OCI-LY3 (cell line): ENCODE data around the gene TPSD1.
"Not testable (repeated sequence)": the region's sequence is repeated elsewhere in the genome, so short reads cannot be mapped to it uniquely, and the experiment has no call there.

Experiments
- H2AFZ ChIP-seq: fragments of 200-600, 300-600 bp; shearing (Covaris generic); 2 replicates; pipeline ENCODE4 v1.6.0; 2014; ENCODE audit warnings: antibody characterized with exemption, low read depth, low read length
- H3K27ac ChIP-seq: fragments of 200-600, 300-600 bp; sonication (generic); 2 replicates; pipeline ENCODE4 v1.5.1; 2014; ENCODE audit warnings: mild to moderate bottlenecking, low read length, moderate library complexity, mixed read lengths
- H3K27me3 ChIP-seq: fragments of 200-600, 300-600 bp; sonication (generic); 2 replicates; pipeline ENCODE4 v1.6.1; 2014; ENCODE audit warnings: low read depth, low read length, mixed read lengths
- H3K36me3 ChIP-seq: fragments of 200-600, 300-600 bp; sonication (generic); replicated peaks from 2 replicates; pipeline ENCODE3; 2014; ENCODE audit warnings: low read depth, low read length, mixed read lengths
- H3K4me1 ChIP-seq: fragments of 300-600, 200-600 bp; sonication (generic); 2 replicates; pipeline ENCODE4 v1.6.1; 2014; ENCODE audit warnings: low read length, mixed read lengths
- H3K4me2 ChIP-seq: fragments of 200-600, 300-600 bp; sonication (generic); 2 replicates; pipeline ENCODE4 v1.6.1; 2014; ENCODE audit warnings: low read length, mixed read lengths
- H3K4me3 ChIP-seq: fragments of 300-600, 200-600 bp; sonication (generic); 2 replicates; pipeline ENCODE4 v1.5.1; 2014; ENCODE audit warnings: antibody characterized with exemption, mild to moderate bottlenecking, low read length, moderate library complexity
- H3K79me2 ChIP-seq: fragments of 300-600, 200-600 bp; shearing (Covaris generic); 2 replicates; pipeline ENCODE4 v1.6.1; 2014; ENCODE audit warnings: mild to moderate bottlenecking, low read length, mixed read lengths
- H3K9ac ChIP-seq: fragments of 300-600, 200-600 bp; shearing (Covaris generic); 2 replicates; pipeline ENCODE4 v1.6.0; 2014; ENCODE audit warnings: mild to moderate bottlenecking, low read length, moderate library complexity
- H3K9me3 ChIP-seq: fragments of 200-600, 300-600 bp; shearing (Covaris generic); 2 replicates; pipeline ENCODE4 v1.6.1; 2014; ENCODE audit warnings: low read length, mixed read lengths; ENCODE audit not compliant: insufficient read depth
- H4K20me1 ChIP-seq: fragments of 200-600, 300-600 bp; sonication (generic); 2 replicates; pipeline ENCODE4 v1.6.1; 2016; ENCODE audit warnings: low read length, mixed read lengths; ENCODE audit not compliant: insufficient read depth
- EZH2phosphoT487 ChIP-seq: fragments of 200-600 bp; shearing (Covaris generic); IDR thresholded peaks from 2 replicates; pipeline ENCODE4 v1.6.1; 2018; ENCODE audit warnings: antibody characterized with exemption, mixed run types, low read depth
- TF ChIP-seq, protein P1 (sequence below): fragments of 200-600, 300-600 bp; sonication (generic); IDR thresholded peaks from 2 replicates; pipeline ENCODE4 v1.5.1; 2014; ENCODE audit warnings: antibody characterized with exemption, low read length, low read depth

Gene TPSD1

DNA sequence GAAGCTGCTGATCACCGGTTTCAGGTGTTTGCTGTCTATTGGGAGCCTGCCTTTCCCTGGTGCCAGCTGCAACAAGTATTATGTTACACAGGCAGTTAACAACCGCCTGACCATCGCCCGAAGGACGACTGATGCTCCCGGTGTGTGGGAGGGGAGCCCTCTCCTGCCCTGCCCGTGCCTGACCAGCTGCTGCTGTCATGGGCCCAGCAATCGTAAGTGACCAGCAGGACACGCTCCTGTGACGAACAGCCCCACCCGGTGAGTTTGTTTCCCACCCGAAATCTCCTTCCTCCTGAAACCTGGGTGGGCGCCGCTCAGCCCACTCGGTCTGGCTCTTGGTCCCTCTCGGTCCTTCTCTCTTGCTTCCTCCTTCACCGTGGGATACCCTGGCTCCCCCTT, 35.7 kb downstream of the TPSD1 start:
- H3K4me3 ChIP-seq = no peak overlapping the region
- H3K4me2 ChIP-seq = no peak overlapping the region
- H3K9ac ChIP-seq = no peak overlapping the region
- no peak overlapping the region for H2AFZ ChIP-seq
- no peak for TF ChIP-seq EZH2phosphoT487
- TF ChIP-seq, protein P1, sequence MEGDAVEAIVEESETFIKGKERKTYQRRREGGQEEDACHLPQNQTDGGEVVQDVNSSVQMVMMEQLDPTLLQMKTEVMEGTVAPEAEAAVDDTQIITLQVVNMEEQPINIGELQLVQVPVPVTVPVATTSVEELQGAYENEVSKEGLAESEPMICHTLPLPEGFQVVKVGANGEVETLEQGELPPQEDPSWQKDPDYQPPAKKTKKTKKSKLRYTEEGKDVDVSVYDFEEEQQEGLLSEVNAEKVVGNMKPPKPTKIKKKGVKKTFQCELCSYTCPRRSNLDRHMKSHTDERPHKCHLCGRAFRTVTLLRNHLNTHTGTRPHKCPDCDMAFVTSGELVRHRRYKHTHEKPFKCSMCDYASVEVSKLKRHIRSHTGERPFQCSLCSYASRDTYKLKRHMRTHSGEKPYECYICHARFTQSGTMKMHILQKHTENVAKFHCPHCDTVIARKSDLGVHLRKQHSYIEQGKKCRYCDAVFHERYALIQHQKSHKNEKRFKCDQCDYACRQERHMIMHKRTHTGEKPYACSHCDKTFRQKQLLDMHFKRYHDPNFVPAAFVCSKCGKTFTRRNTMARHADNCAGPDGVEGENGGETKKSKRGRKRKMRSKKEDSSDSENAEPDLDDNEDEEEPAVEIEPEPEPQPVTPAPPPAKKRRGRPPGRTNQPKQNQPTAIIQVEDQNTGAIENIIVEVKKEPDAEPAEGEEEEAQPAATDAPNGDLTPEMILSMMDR = no peak
- no peaks in the 10 kb centered on the region for H3K36me3 ChIP-seq
- peaks cover 8% of the 10 kb centered on the region for H3K4me1 ChIP-seq
- no peaks in the 10 kb centered on the region for H3K9me3 ChIP-seq
- peaks cover 6% of the 10 kb centered on the region; the same call in 1 of the 2 replicates for H3K27me3 ChIP-seq
- no peaks in the 10 kb centered on the region for H3K79me2 ChIP-seq
- no peaks in the 10 kb centered on the region for H4K20me1 ChIP-seq
- H3K27ac ChIP-seq = no peak overlapping the region

GRCh38 chr16:1292208-1292607, 36.3 kb downstream of the TPSD1 start:
- H3K9ac ChIP-seq, H2AFZ ChIP-seq, H3K4me3 ChIP-seq, H3K79me2 ChIP-seq, H3K4me2 ChIP-seq, H3K36me3 ChIP-seq, H3K9me3 ChIP-seq, H3K27ac ChIP-seq, H3K27me3 ChIP-seq, H4K20me1 ChIP-seq: not testable (repeated sequence)
- H3K4me1 ChIP-seq = peaks cover 14% of the 10 kb centered on the region

DNA sequence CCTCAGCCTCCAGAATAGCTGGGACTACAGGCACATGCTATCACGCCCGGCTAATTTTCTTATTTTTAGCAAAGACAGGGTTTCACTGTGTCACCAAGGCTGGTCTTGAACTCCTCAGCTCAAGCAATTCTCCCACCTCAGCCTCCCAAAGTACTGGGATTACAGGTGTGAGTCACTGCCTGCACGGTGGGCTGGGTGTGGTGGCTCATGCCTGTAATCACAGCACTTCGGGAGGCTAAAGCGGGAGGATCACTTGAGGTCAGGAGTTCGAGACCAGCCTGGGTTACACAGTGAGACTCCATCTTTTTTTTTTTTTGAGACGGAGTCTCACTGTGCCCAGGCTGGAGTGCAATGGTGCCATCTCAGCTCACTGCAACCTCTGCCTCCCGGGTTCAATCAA, 36.9 kb downstream of the TPSD1 start:
- H3K4me3 ChIP-seq, H3K9ac ChIP-seq, H3K27me3 ChIP-seq, H3K4me2 ChIP-seq, H3K27ac ChIP-seq, H3K79me2 ChIP-seq, H2AFZ ChIP-seq, H3K36me3 ChIP-seq, H3K9me3 ChIP-seq, H4K20me1 ChIP-seq: not testable (repeated sequence)
- H3K4me1 ChIP-seq = peaks cover 17% of the 10 kb centered on the region

DNA sequence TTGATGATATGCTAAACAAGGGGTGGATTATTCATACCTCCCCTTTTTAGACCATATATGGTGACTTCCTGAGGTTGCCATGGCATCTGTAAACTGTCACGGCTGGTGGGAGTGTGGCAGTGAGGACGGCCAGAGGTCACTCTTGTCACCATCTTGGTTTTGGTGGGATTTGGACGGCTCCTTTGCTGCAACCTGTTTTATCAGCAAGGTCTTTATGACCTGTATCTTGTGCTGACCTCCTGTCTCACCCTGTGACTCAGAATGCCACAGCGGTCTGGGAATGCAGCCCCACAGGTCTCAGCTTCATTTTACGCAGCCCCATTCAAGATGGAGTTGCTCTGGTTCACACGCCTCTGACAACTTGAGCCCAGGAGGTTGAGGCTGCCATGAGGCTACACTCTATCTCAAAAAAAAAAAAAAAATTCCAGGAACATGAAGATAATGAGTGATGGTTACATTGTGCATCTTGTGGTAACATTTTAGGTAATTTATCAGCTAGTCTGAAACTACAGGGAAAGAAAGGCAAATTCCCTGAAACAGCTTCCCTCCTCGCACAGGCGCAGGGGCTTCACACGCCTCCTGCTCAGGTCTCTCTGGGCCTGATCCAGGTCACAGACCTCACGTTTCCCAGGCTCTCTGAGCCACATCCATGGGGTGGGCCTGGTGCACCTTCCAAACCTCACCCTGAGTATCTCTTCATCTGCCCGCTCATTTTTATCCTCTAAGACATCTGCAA, 38.2 kb downstream of the TPSD1 start:
- Histone ChIP-seq H4K20me1 (no peaks in the 10 kb centered on the region), H3K4me1 (peaks cover 17% of the 10 kb centered on the region), H2AFZ (no peak overlapping the region), H3K4me3 (no peak overlapping the region), H3K36me3 (no peaks in the 10 kb centered on the region), H3K9ac (no peak overlapping the region), H3K79me2 (no peaks in the 10 kb centered on the region), H3K27ac (no peak overlapping the region), H3K4me2 (no peak overlapping the region), H3K9me3 (no peaks in the 10 kb centered on the region), H3K27me3 (0 out of 2 replicates have a peak, but pooled peaks cover 6% of the 10 kb centered on the region)
- TF ChIP-seq, protein P1 = no peak

DNA sequence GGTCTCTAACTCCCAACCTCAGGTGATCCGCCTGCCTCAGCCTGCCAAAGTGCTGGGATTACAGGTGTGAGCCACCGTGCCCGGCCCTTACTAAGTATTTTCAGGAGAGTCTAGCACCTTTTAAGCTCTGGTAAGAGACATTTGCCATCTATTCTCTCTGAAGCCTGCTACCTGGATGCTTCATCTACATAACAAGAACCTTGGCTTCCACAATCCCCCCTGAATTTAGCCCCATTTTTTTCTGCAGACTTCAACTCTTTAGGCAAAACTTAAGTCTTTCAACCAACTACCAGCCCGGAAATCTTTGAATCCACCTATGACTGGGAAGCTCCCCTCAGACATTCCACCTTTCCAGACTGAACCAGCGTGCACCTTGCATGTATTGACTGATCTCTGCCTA, 39.6 kb downstream of the TPSD1 start:
- Histone ChIP-seq H3K4me2 (no peak overlapping the region), H3K27me3 (peaks cover 6% of the 10 kb centered on the region), H3K9me3 (no peaks in the 10 kb centered on the region), H3K36me3 (no peaks in the 10 kb centered on the region), H3K9ac (no peak overlapping the region), H3K27ac (no peak overlapping the region), H3K4me1 (peaks cover 17% of the 10 kb centered on the region), H2AFZ (no peak overlapping the region), H4K20me1 (no peaks in the 10 kb centered on the region), H3K79me2 (no peaks in the 10 kb centered on the region), H3K4me3 (no peak overlapping the region)
- TF ChIP-seq, protein P1 = no peak
- no peak for TF ChIP-seq EZH2phosphoT487

- Histone ChIP-seq H3K4me2 (peak overlapping the region; percentile 67), H3K27ac (0 out of 2 replicates have a peak overlapping the region, but pooled peaks have one; percentile 12), H3K4me1 (peaks cover 21% of the 10 kb centered on the region), H3K4me3 (peak overlapping the region; percentile 60), H2AFZ (peak overlapping the region; percentile 72; the same call in 1 of the 2 replicates), H3K9ac (peak overlapping the region; percentile 8; the same call in 1 of the 2 replicates)
- H3K27me3 ChIP-seq, H3K9me3 ChIP-seq, H3K79me2 ChIP-seq, H4K20me1 ChIP-seq, H3K36me3 ChIP-seq: not testable (repeated sequence)
Observed at GRCh38 chr16:1296688-1297017, 40.8 kb downstream of the TPSD1 start.
